GM18507 (cell line): Measurements from ENCODE around the gene ATL3.
"Not testable (repeated sequence)": the region's sequence is repeated elsewhere in the genome, so short reads cannot be mapped to it uniquely, and the experiment has no call there.

Source experiments
- DNase-seq: peaks from one replicate; pipeline ENCODE4 v3.0.0; 2011; ENCODE audit warnings: low read depth; ENCODE audit not compliant: insufficient read length; ENCODE audit errors: extremely low spot score
- FAIRE-seq: peaks from 2 replicates; lab custom pipeline; 2011; peaks lifted over from hg19 to GRCh38; lab: Jason Lieb, UNC

Gene ATL3

GRCh38 chr11:63629426-63629825 lies 41.8 kb downstream of the ATL3 start:
- FAIRE-seq (no peak), DNase-seq (no peak)

GRCh38 chr11:63623513-63624140 lies 47.5 kb downstream of the ATL3 start:
- FAIRE-seq (no peak), DNase-seq (no peak)

GRCh38 chr11:63622323-63622722 lies 48.9 kb downstream of the ATL3 start:
- no peak for DNase-seq
- no peak for FAIRE-seq

- FAIRE-seq, result no peak
- no peak for DNase-seq
Measured at GRCh38 chr11:63621071-63621470, 50.1 kb downstream of the ATL3 start.

GRCh38 chr11:63619967-63620366 lies 51.2 kb downstream of the ATL3 start:
- DNase-seq (no peak), FAIRE-seq (no peak)

GRCh38 chr11:63617686-63618085 lies 53.5 kb downstream of the ATL3 start:
- not testable (repeated sequence) for FAIRE-seq

GRCh38 chr11:63616953-63617352 lies 54.2 kb downstream of the ATL3 start:
- FAIRE-seq (no peak), DNase-seq (no peak)

More at GRCh38 chr11:63617686-63618085, 53.5 kb downstream of the ATL3 start:
- not testable (repeated sequence) for DNase-seq

GRCh38 chr11:63614136-63614671 lies 57.0 kb downstream of the ATL3 start, which contains the start of gene PLAAT3:
Gene PLAAT3, minus strand, starts transcription at chr11:63614433. Its CDS starts 419 bp downstream, at chr11:63614014.
- no peak for DNase-seq

GRCh38 chr11:63613517-63614135 lies 57.5 kb downstream of the ATL3 start:
- no peak for FAIRE-seq
- DNase-seq, result no peak

More at GRCh38 chr11:63614136-63614671, 57.0 kb downstream of the ATL3 start, which contains the start of gene PLAAT3:
- no peak for FAIRE-seq

- DNase-seq, result no peak
- no peak for FAIRE-seq
Measured at GRCh38 chr11:63612181-63612580, 59.0 kb downstream of the ATL3 start.

GRCh38 chr11:63611395-63611747 lies 59.8 kb downstream of the ATL3 start:
- FAIRE-seq, result no peak
- DNase-seq, result no peak

GRCh38 chr11:63610604-63611394 lies 60.4 kb downstream of the ATL3 start:
- FAIRE-seq (no peak), DNase-seq (no peak)

GRCh38 chr11:63609971-63610580 lies 61.1 kb downstream of the ATL3 start:
- FAIRE-seq, result no peak
- no peak for DNase-seq

- DNase-seq (no peak), FAIRE-seq (no peak)
Measured at GRCh38 chr11:63609536-63609935, 61.6 kb downstream of the ATL3 start.

- DNase-seq (no peak), FAIRE-seq (no peak)
Measured at GRCh38 chr11:63608353-63609345, 62.5 kb downstream of the ATL3 start.

GRCh38 chr11:63603180-63603518 lies 68.0 kb downstream of the ATL3 start:
- FAIRE-seq (no peak), DNase-seq (no peak)

- FAIRE-seq, DNase-seq: not testable (repeated sequence)
Measured at GRCh38 chr11:63602290-63603179, 68.6 kb downstream of the ATL3 start.
